NCI-H2081 treated with DMSO at 0.1 percent for 48 hours (cell line): Measurements from ENCODE around the gene CADM2.
"Not testable (repeated sequence)": the region's sequence is repeated elsewhere in the genome, so short reads cannot be mapped to it uniquely, and the experiment has no call there.

ENCODE experiments used
- DNase-seq: peaks from one replicate; lab custom pipeline; 2025; lab: John Stamatoyannopoulos, UW

Gene CADM2

GRCh38 chr3:85077018-85077417 is 118.2 kb downstream of the CADM2 start:
- no peak for DNase-seq

DNA sequence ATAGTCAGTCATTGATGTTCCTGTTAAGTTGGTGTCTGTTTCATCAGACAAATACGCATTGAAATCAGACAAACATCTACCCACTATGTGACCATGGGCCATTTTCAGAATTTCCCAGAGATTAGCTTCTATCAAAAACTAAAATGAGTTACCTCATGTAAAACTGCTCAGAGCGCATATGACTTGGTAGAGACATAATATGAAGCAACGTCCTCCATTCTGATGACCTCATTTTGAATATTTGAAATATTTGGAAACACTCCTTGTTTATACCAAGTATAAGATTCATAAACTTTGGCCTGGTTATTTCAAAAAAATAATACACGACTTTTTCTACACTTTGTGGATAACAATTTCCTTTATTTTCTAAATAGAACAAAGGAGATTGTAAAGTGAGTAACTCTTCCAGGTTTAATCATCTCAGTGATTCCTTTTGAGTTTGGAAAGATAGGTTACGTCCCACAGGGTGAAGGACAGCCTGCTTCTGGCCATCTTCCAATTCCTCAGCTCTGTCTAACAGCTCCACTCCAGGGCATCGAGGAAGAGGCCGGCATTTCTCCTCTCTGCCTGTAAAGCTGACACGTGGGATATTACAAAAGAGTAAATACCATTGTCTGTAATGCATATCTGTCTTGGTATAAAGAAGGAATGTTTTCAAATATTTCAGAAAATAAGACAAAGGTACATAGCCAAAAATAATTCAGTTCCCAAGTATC is 122.6 kb downstream of the CADM2 start:
- no peak for DNase-seq

- no peak for DNase-seq
Measured at GRCh38 chr3:85090495-85090894, 131.7 kb downstream of the CADM2 start.

GRCh38 chr3:85100316-85100715 is 141.5 kb downstream of the CADM2 start:
- no peak for DNase-seq

DNA sequence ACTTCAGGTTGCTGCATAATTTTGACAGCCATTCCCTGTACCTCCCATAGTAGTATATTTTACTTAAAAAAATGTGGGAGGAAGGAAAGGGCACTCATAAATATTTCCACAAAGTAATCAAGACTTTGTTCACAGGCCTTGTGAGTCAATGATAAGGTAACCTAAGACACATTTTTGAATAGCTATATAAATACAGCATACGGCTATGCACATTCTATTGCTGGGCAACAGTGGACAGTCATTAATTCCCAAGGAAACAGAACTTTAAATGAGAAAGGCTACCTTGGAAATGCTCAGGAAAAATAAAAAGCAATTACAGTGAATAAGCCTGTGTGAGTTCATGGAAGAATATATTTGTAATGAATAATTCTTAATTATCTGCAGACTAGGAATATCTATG is 144.0 kb downstream of the CADM2 start:
- no peak for DNase-seq

DNA sequence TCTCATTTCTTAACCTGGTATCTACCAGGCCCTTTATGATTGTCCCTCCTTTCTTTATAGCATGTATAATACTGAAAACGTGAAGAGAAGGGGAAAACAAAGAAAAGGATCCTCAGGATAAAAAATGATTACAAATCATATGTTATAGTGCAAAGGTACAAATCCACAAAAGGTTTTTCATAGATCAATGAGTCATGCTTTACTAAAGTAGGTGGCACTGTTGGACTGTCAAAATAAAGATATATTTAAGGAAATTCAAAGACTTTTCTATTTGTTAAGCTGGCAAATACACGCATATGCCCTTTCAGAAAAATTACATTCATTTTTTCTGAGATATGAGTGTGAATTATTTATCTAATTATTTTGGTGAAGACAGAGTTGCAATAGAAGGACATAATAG is 151.6 kb downstream of the CADM2 start:
- no peak for DNase-seq

DNA sequence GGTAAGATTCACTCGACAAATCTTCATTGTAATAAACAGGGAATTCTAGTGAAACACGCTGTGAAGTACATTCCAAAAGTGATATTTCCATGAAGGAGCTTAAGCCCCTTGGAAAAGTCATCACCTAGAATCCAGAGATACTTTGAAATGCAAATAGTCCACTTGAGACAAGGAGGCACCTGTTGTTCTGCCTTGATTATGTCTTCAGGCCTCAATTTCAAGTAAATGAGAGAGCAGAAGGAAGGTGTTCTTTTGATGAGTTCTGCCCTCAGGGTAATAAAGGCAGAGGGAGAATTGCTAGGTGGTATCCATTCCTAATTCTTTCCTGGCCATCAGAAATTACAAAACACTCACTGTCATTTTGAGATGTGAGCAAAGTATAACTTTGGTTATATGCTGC is 162.1 kb downstream of the CADM2 start:
- no peak for DNase-seq

DNA sequence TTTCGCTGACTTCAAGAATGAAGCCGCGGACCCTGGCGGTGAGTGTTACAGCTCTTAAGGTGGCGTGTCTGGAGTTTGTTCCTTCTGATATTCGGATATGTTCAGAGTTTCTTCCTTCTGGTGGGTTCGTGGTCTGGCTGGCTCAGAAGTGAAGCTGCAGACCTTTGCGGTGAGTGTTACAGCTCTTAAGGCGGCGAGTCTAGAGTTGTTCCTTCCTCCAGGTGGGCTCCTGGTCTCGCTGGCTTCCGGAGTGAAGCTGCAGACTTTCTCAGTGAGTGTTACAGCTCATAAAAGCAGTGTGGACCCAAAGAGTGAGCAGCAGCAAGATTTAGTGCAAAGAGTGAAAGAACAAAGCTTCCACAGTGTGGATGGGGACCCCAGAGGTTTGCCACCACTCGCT is 174.1 kb downstream of the CADM2 start:
- DNase-seq = not testable (repeated sequence)

DNA sequence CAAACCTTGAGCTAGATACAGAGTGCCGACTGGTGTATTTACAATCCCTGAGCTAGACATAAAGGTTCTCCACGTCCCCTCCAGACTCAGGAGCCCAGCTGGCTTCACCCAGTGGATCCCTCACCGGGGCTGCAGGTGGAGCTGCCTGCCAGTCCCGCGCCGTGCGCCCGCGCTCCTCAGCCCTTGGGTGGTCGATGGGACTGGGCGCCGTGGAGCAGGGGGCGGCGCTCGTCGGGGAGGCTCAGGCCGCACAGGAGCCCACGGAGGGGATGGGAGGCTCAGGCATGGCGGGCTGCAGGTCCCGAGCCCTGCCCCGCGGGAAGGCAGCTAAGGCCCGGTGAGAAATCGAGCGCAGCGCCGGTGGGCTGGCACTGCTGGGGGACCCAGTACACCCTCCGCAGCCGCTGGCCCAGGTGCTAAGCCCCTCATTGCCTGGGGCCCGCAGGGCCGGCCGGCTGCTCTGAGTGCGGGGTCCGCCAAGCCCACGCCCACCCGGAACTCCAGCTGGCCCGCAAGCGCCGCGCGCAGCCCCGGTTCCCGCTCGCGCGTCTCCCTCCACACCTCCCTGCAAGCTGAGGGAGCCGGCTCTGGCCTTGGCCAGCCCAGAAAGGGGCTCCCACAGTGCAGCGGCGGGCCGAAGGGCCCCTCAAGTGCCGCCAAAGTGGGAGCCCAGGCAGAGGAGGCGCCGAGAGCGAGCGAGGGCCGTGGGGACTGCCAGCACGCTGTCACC is 175.1 kb downstream of the CADM2 start:
- DNase-seq = not testable (repeated sequence)

GRCh38 chr3:85142626-85143025 is 183.8 kb downstream of the CADM2 start:
- DNase-seq = no peak

DNA sequence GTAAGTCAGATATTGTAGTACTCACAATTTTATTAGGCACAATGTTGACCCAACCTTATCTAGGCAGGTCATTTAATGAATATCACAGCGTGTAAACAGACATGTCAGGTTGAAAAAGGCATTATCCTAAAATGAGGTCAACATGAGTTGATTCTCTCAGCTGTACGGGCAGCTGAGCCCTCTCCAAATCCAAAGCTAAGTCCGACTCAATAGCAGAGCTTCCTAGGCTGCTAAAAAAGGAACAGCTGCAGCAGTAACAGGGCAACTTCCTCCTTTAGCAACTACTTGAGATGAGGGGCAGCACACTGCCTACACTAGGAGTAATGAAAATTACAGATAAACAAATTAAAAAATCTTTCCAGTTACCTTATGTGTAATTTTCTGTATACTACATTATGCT is 189.2 kb downstream of the CADM2 start:
- no peak for DNase-seq

DNA sequence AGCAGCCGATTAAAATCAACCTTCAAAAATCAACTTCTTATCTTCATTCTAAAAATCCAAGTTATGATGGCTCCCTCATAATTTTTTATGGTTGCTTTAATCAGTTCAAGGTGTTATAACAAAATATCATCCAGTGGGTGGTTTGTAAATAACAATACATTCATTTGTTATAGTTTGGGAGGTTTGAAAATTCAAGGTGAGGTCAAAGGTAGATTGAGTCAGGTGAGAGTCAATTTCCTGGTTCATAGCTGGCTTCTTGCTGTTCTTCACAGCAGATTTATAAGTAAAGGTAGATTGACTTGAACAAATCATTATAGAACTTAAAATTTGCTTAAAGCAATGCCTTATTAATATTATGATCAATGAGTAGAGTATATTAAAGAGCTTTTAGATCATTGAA is 192.8 kb downstream of the CADM2 start:
- no peak for DNase-seq

- DNase-seq = not testable (repeated sequence)
Measured at GRCh38 chr3:85153279-85153678, 194.5 kb downstream of the CADM2 start.

GRCh38 chr3:85159376-85159775 is 200.6 kb downstream of the CADM2 start:
- no peak for DNase-seq

GRCh38 chr3:85161544-85161943 is 202.8 kb downstream of the CADM2 start:
- DNase-seq = no peak

- DNase-seq = no peak
Measured at GRCh38 chr3:85162905-85163304, 204.1 kb downstream of the CADM2 start.

GRCh38 chr3:85164436-85164835 is 205.6 kb downstream of the CADM2 start:
- no peak for DNase-seq

DNA sequence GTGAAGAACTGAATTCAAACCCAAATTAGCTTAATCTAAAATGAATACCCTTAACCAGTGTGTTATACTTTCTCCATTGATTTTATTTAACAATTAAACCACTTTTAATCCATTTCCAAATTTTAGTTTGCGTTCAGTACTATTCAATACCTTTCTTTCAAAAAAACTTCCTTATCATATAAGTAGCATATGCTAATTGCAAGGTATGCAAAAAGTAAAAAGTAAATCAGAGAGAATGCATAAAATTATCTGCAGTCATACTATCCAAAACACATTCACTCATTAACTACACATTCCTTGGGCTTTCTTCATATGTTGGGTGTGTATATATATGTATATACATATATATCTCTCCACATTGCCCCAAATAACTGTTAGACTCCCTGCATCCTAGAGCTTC is 208.8 kb downstream of the CADM2 start:
- no peak for DNase-seq

DNA sequence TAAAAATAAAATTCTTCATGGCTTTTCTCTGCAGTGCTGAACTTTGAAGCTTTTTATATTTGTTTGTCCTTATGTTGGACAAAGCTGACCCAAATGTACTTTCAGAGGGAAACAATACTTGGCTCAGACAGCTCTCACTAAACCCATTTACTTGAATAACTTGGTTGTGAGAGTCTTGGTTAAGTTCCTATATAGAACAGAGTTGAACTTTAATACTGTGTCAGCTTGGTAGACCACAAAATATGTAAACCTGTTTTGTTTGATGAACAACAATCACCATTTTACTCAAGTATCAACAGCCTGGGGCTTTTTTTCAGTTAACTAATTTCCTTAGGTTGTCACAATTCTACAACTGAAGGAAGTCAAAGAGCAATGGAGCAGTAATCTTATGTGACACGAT is 211.9 kb downstream of the CADM2 start:
- DNase-seq = no peak

DNA sequence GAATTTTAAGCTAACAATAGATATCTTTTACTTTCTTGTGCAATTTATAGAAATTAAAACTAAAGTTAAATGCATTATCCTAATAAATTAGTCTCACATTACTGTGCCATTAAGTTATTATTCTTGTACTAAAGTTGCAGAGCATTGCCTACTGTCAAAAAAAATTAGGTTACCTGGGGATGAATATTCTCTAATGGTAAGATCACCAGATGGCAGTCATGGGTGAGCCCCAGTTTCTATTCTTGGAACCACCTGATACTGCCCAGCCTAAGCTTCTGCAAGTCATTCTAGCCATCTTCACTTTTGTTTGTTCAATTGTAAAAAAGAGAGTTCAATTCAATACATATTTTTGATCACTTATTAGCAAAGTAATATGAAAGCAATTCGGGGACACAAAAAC is 213.2 kb downstream of the CADM2 start:
- DNase-seq = no peak

DNA sequence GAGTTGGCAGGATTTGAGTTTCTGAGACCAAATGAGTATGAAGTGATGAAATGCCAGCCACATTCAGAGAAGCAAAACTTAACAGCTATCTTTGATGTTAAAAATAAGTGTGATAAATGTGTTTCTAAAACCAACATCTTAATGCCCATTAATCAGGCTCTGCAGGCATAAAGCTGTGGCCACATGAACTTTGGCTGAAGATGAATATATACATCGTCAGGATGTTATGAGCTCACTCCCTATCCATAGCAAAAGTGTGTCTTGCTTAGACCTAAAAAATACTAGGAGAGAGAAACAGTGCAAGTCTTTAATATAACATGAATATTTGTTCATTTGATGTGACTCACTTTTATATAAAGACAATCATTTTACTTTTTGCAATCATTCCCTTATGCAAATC is 218.0 kb downstream of the CADM2 start:
- DNase-seq = no peak

DNA sequence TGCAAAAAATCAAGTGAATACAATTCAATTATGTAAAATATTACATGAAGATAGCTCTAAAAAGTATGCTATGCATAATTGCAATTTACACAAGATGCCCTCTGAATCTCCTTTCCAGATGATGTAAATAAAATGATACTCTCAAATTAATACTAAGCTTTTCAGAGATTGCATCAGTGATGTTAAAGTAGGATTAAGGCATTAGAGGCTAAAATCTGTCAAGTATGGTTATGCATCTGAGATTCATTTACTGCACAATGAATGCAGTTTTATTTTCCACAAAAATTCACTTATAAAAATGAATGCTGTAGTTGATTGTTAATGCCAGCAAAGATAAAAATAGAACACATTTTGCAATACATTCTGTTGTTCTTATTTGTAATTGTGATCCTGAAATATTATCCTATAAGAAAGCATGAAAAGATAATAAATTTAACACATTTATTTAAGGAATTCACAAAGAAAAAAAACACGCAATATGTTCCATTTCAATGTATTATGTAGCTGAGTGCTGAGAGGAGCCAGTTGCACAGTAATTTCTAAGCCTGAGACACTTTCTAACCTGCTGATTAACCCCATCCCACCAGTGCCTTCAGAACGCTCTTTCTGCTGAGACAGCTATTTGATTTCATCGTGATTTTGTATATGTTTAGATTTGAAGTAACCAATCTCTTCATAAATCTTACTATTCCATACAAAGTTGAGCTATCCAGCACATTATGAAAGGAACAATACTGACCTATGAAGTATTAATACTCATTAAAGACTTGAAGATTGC is 224.4 kb downstream of the CADM2 start:
- DNase-seq = no peak

GRCh38 chr3:85185495-85185894 is 226.7 kb downstream of the CADM2 start:
- DNase-seq = no peak
